Measurements from ENCODE around the gene EREG.

GRCh38 chr4:74338792-74339333 is 26.1 kb upstream of the EREG start:
- no peak for TF ChIP-seq MAX (IDR thresholded peaks at IDR 0.05; ENCODE audit: low read depth, low read length)
- no peak for TF ChIP-seq POLR2A (IDR thresholded peaks at IDR 0.05; ENCODE audit: extremely low read depth, insufficient read length)
- TF ChIP-seq CTCF (IDR thresholded peaks at IDR 0.05; ENCODE audit: low read depth, low read length), result no peak
- no peak for TF ChIP-seq MYC (IDR thresholded peaks at IDR 0.05; ENCODE audit: low read depth, low read length)

Data from NB4 (cell line).